Stimulated activated effector memory CD8-positive, alpha-beta T cell treated with anti-CD3 and anti-CD28 coated beads, Interleukin-12 subunit alpha, Interleukin-12 subunit beta, amount 100 ng/mL, for 72 hours (primary cell): ENCODE data around the gene RRBP1.

Experiments
- ATAC-seq: fragments of 150-1000 bp; cut with Tn5 transposase; 2 replicates; pipeline ENCODE4 v1.10.0; 2021
- DNase-seq, 2 donors: peaks; one replicate each; pipeline ENCODE4 v3.0.0; 2021 to 2022; ENCODE audit warnings: low spot score in 2 of 2
- H3K27ac Mint-ChIP-seq: one replicate; pipeline ENCODE4 v1.8.0; 2022; ENCODE audit warnings: mild to moderate bottlenecking, mixed read lengths
- H3K36me3 Mint-ChIP-seq: one replicate; pipeline ENCODE4 v1.8.0; 2022; ENCODE audit warnings: mild to moderate bottlenecking, mixed read lengths
- H3K4me1 Mint-ChIP-seq: one replicate; pipeline ENCODE4 v1.8.0; 2022; ENCODE audit warnings: mixed read lengths
- H3K4me3 Mint-ChIP-seq: one replicate; pipeline ENCODE4 v1.8.0; 2022; ENCODE audit warnings: mild to moderate bottlenecking, mixed read lengths
- H3K9me3 Mint-ChIP-seq: one replicate; pipeline ENCODE4 v1.8.0; 2022; ENCODE audit warnings: mixed read lengths

The RRBP1 gene

GRCh38 chr20:17678295-17678694 is 3.7 kb downstream of the RRBP1 start:
- Mint-ChIP-seq H3K4me1 (peaks cover 40% of the 10 kb centered on the region), H3K4me3 (no peak overlapping the region), H3K9me3 (no peaks in the 10 kb centered on the region), H3K27ac (no peak overlapping the region), H3K36me3 (peaks cover 15% of the 10 kb centered on the region)
- no peak for ATAC-seq
- DNase-seq, result no peak

- no peak for ATAC-seq
- Mint-ChIP-seq H3K27ac (no peak overlapping the region), H3K4me3 (no peak overlapping the region), H3K36me3 (peaks cover 15% of the 10 kb centered on the region), H3K9me3 (no peaks in the 10 kb centered on the region), H3K4me1 (peaks cover 39% of the 10 kb centered on the region)
- DNase-seq, result no peak
These were observed 5.1 kb downstream of the RRBP1 start for GRCh38 chr20:17676942-17677341.

- H3K27ac Mint-ChIP-seq, result peak overlapping the region; percentile 41
- H3K4me1 Mint-ChIP-seq, result peaks cover 39% of the 10 kb centered on the region
- no peak overlapping the region for H3K4me3 Mint-ChIP-seq
- DNase-seq (no peak), ATAC-seq (no peak)
- peaks cover 15% of the 10 kb centered on the region for H3K36me3 Mint-ChIP-seq
- H3K9me3 Mint-ChIP-seq, result no peaks in the 10 kb centered on the region
These were observed 5.7 kb downstream of the RRBP1 start for GRCh38 chr20:17676378-17676759.

GRCh38 chr20:17675519-17676377 is 6.3 kb downstream of the RRBP1 start:
- H3K9me3 Mint-ChIP-seq, result no peaks in the 10 kb centered on the region
- H3K4me1 Mint-ChIP-seq, result peaks cover 39% of the 10 kb centered on the region
- DNase-seq, result no peak
- peak overlapping the region; percentile 41 for H3K27ac Mint-ChIP-seq
- peaks cover 18% of the 10 kb centered on the region for H3K36me3 Mint-ChIP-seq
- ATAC-seq, result no peak
- no peak overlapping the region for H3K4me3 Mint-ChIP-seq

- Mint-ChIP-seq H3K4me3 (no peak overlapping the region), H3K27ac (peak overlapping the region; percentile 57), H3K36me3 (peaks cover 15% of the 10 kb centered on the region), H3K9me3 (no peaks in the 10 kb centered on the region), H3K4me1 (peaks cover 31% of the 10 kb centered on the region)
- ATAC-seq (no peak), DNase-seq (no peak)
These were observed 7.1 kb downstream of the RRBP1 start for GRCh38 chr20:17674722-17675518.

GRCh38 chr20:17673084-17673483 is 9.0 kb downstream of the RRBP1 start:
- Mint-ChIP-seq H3K36me3 (peaks cover 10% of the 10 kb centered on the region), H3K27ac (peak overlapping the region; percentile 57), H3K4me3 (no peak overlapping the region), H3K4me1 (peaks cover 23% of the 10 kb centered on the region), H3K9me3 (no peaks in the 10 kb centered on the region)
- DNase-seq (no peak), ATAC-seq (peak; percentile 31)

GRCh38 chr20:17671565-17671964 is 10.5 kb downstream of the RRBP1 start:
- DNase-seq, result no peak
- no peak for ATAC-seq
- Mint-ChIP-seq H3K4me3 (no peak overlapping the region), H3K36me3 (peaks cover 10% of the 10 kb centered on the region), H3K27ac (peak overlapping the region; percentile 9), H3K4me1 (peaks cover 28% of the 10 kb centered on the region), H3K9me3 (no peaks in the 10 kb centered on the region)

GRCh38 chr20:17671011-17671410 is 11.0 kb downstream of the RRBP1 start:
- ATAC-seq (no peak), DNase-seq (no peak)
- H3K9me3 Mint-ChIP-seq, result no peaks in the 10 kb centered on the region
- peak overlapping the region; percentile 9 for H3K27ac Mint-ChIP-seq
- H3K36me3 Mint-ChIP-seq, result peaks cover 10% of the 10 kb centered on the region
- peaks cover 26% of the 10 kb centered on the region for H3K4me1 Mint-ChIP-seq
- H3K4me3 Mint-ChIP-seq, result no peak overlapping the region

- Mint-ChIP-seq H3K4me1 (peaks cover 24% of the 10 kb centered on the region), H3K36me3 (peaks cover 6% of the 10 kb centered on the region), H3K27ac (no peak overlapping the region), H3K9me3 (no peaks in the 10 kb centered on the region), H3K4me3 (no peak overlapping the region)
- DNase-seq (no peak), ATAC-seq (no peak)
These were observed 12.6 kb downstream of the RRBP1 start for GRCh38 chr20:17669306-17669931.

- ATAC-seq (no peak), DNase-seq (no peak)
- no peak overlapping the region for H3K4me3 Mint-ChIP-seq
- H3K36me3 Mint-ChIP-seq, result peaks cover 6% of the 10 kb centered on the region
- H3K4me1 Mint-ChIP-seq, result peaks cover 32% of the 10 kb centered on the region
- no peaks in the 10 kb centered on the region for H3K9me3 Mint-ChIP-seq
- peak overlapping the region; percentile 19 for H3K27ac Mint-ChIP-seq
These were observed 13.6 kb downstream of the RRBP1 start for GRCh38 chr20:17668432-17668831.

- peaks cover 27% of the 10 kb centered on the region for H3K4me1 Mint-ChIP-seq
- DNase-seq, result no peak
- peaks cover 6% of the 10 kb centered on the region for H3K36me3 Mint-ChIP-seq
- H3K4me3 Mint-ChIP-seq, result no peak overlapping the region
- no peak overlapping the region for H3K27ac Mint-ChIP-seq
- no peaks in the 10 kb centered on the region for H3K9me3 Mint-ChIP-seq
- no peak for ATAC-seq
These were observed 14.6 kb downstream of the RRBP1 start for GRCh38 chr20:17667445-17667844.

- no peak overlapping the region for H3K4me3 Mint-ChIP-seq
- peaks cover 36% of the 10 kb centered on the region for H3K4me1 Mint-ChIP-seq
- peaks cover 6% of the 10 kb centered on the region for H3K36me3 Mint-ChIP-seq
- H3K27ac Mint-ChIP-seq, result no peak overlapping the region
- ATAC-seq, result no peak
- DNase-seq, result no peak
- H3K9me3 Mint-ChIP-seq, result no peaks in the 10 kb centered on the region
These were observed 15.6 kb downstream of the RRBP1 start for GRCh38 chr20:17666481-17666880.

GRCh38 chr20:17665756-17666155 is 16.3 kb downstream of the RRBP1 start:
- ATAC-seq (no peak), DNase-seq (no peak)
- no peaks in the 10 kb centered on the region for H3K9me3 Mint-ChIP-seq
- peaks cover 3% of the 10 kb centered on the region for H3K36me3 Mint-ChIP-seq
- H3K27ac Mint-ChIP-seq, result no peak overlapping the region
- H3K4me1 Mint-ChIP-seq, result peaks cover 38% of the 10 kb centered on the region
- H3K4me3 Mint-ChIP-seq, result no peak overlapping the region

GRCh38 chr20:17664025-17664633 is 17.9 kb downstream of the RRBP1 start:
- Mint-ChIP-seq H3K27ac (no peak overlapping the region), H3K36me3 (no peaks in the 10 kb centered on the region), H3K9me3 (no peaks in the 10 kb centered on the region), H3K4me1 (peaks cover 51% of the 10 kb centered on the region), H3K4me3 (peak overlapping the region; percentile 19)
- ATAC-seq (peak; percentile 78), DNase-seq (no peak)

- Mint-ChIP-seq H3K4me1 (peaks cover 51% of the 10 kb centered on the region), H3K27ac (no peak overlapping the region), H3K9me3 (peaks cover 3% of the 10 kb centered on the region), H3K4me3 (no peak overlapping the region), H3K36me3 (peaks cover 5% of the 10 kb centered on the region)
- DNase-seq, result no peak
- no peak for ATAC-seq
These were observed 18.6 kb downstream of the RRBP1 start for GRCh38 chr20:17663486-17663885.
